CD14-positive monocyte (primary cell): ENCODE measurements around the gene EXD3. TPM values are rescaled to one million over a fixed set of nuclear protein-coding genes. Genes with fewer than 3 reads are reported as not detected.

Source experiments
- DNase-seq, 3 donors: peaks; one replicate each; pipeline ENCODE4 v3.0.0-alpha.2; 2011 to 2022
- H2AFZ ChIP-seq: 2 replicates; pipeline ENCODE4 v1.6.0; 2012; ENCODE audit warnings: mild to moderate bottlenecking, low read depth, low read length, inconsistent platforms; ENCODE audit not compliant: insufficient read depth, poor library complexity, severe bottlenecking
- H3K27ac ChIP-seq, 2 donors: 1 replicate in 1 of 2; 2 replicates in 1 of 2; pipeline ENCODE4 v1.5.1; 2012 to 2013; ENCODE audit warnings: low read length in 2 of 2, control low read depth in 1 of 2, inconsistent platforms in 1 of 2, low read depth in 1 of 2, mild to moderate bottlenecking in 1 of 2
- H3K27me3 ChIP-seq, 2 donors: one replicate each; pipeline versions ENCODE4 v1.6.0 to v1.6.1; 2011 to 2013; ENCODE audit warnings: low read length in 2 of 2; ENCODE audit not compliant: control insufficient read depth in 2 of 2, insufficient read depth in 2 of 2
- H3K36me3 ChIP-seq, 2 donors: replicated peaks in 1 of 2; 1 replicate in 1 of 2; 2 replicates in 1 of 2; pipeline versions ENCODE4 v1.5.1 to v1.6.1; 2012 to 2013; ENCODE audit warnings: low read length in 2 of 2, control low read depth in 1 of 2, inconsistent platforms in 1 of 2, mild to moderate bottlenecking in 1 of 2; ENCODE audit not compliant: insufficient read depth in 2 of 2, control insufficient read depth in 1 of 2
- H3K4me1 ChIP-seq, 2 donors: 1 replicate in 1 of 2; 2 replicates in 1 of 2; pipeline versions ENCODE4 v1.5.1 to v1.6.1; 2012 to 2013; ENCODE audit warnings: low read length in 2 of 2, control low read depth in 1 of 2, inconsistent platforms in 1 of 2, mild to moderate bottlenecking in 1 of 2, moderate library complexity in 1 of 2; ENCODE audit not compliant: insufficient read depth in 2 of 2, control insufficient read depth in 1 of 2
- H3K4me2 ChIP-seq: replicated peaks from 2 replicates; pipeline ENCODE3; 2012; ENCODE audit warnings: low read length, moderate library complexity, mild to moderate bottlenecking; ENCODE audit not compliant: poor library complexity, severe bottlenecking; ENCODE audit errors: extremely low read depth
- H3K4me3 ChIP-seq, 3 experiments: fragments of 200-600 bp in 1 of 3; sonication (generic) in 1 of 3; replicated peaks in 1 of 3; 1 replicate in 2 of 3; 2 replicates in 1 of 3; pipeline ENCODE4 v1.5.1; 2011 to 2013; ENCODE audit warnings: low read length in 3 of 3, mild to moderate bottlenecking in 3 of 3, control low read depth in 2 of 3, low read depth in 2 of 3, inconsistent platforms in 1 of 3, moderate library complexity in 1 of 3
- H3K79me2 ChIP-seq: 2 replicates; pipeline ENCODE4 v1.6.0; 2012; ENCODE audit warnings: mild to moderate bottlenecking, control low read depth, inconsistent platforms, low read length, moderate library complexity; ENCODE audit not compliant: insufficient read depth
- H3K9ac ChIP-seq: 2 replicates; pipeline ENCODE4 v1.6.0; 2017; ENCODE audit warnings: low read length, mild to moderate bottlenecking; ENCODE audit not compliant: insufficient read depth, poor library complexity, severe bottlenecking
- H3K9me3 ChIP-seq, 2 donors: replicated peaks in 1 of 2; 1 replicate in 1 of 2; 2 replicates in 1 of 2; pipeline versions ENCODE4 v1.5.1 to v1.6.1; 2012 to 2013; ENCODE audit warnings: low read length in 2 of 2, control low read depth in 1 of 2; ENCODE audit not compliant: control insufficient read depth in 1 of 2, insufficient read depth in 1 of 2
- H4K20me1 ChIP-seq: 2 replicates; pipeline ENCODE4 v1.6.0; 2012; ENCODE audit warnings: mild to moderate bottlenecking, low read length, control low read depth, moderate library complexity; ENCODE audit not compliant: insufficient read depth
- H3K27ac Mint-ChIP-seq, 7 donors: one replicate each; pipeline ENCODE4 v1.8.0; 2020; ENCODE audit warnings: mild to moderate bottlenecking in 7 of 7, mixed read lengths in 7 of 7, moderate library complexity in 6 of 7, inconsistent platforms in 2 of 7
- H3K27me3 Mint-ChIP-seq, 3 donors: one replicate each; pipeline ENCODE4 v1.8.0; 2021 to 2022; ENCODE audit warnings: low read depth in 3 of 3, mild to moderate bottlenecking in 3 of 3, mixed read lengths in 3 of 3, moderate library complexity in 3 of 3, inconsistent platforms in 1 of 3
- H3K36me3 Mint-ChIP-seq, 2 donors: one replicate each; pipeline ENCODE4 v1.8.0; 2020; ENCODE audit warnings: mixed read lengths in 2 of 2, inconsistent platforms in 1 of 2, mild to moderate bottlenecking in 1 of 2
- H3K4me1 Mint-ChIP-seq: one replicate; pipeline ENCODE4 v1.8.0; 2020; ENCODE audit warnings: mild to moderate bottlenecking, mixed read lengths
- H3K4me3 Mint-ChIP-seq, 2 donors: one replicate each; pipeline ENCODE4 v1.8.0; 2020; ENCODE audit warnings: mild to moderate bottlenecking in 2 of 2, mixed read lengths in 2 of 2, moderate library complexity in 1 of 2
- H3K9me3 Mint-ChIP-seq, 7 donors: one replicate each; pipeline ENCODE4 v1.8.0; 2020 to 2022; ENCODE audit warnings: mixed read lengths in 7 of 7, mild to moderate bottlenecking in 6 of 7, moderate library complexity in 6 of 7, inconsistent platforms in 2 of 7
- WGBS: methylation state at CpG from one replicate; pipeline ENCODE4 v1.1.5; 2013; ENCODE audit warnings: missing lambda C conversion rate; ENCODE audit not compliant: insufficient coverage; 5-methylcytosine and 5-hydroxymethylcytosine counted together
- intact Hi-C, 2 donors: fragments of 100-400 bp; cut with micrococcal nuclease; formaldehyde crosslinking; loops; one replicate each; pipeline versions ENCODE4 v1.15.0 to v1.15.1; 2023
- polyA plus RNA-seq, 3 donors: library from polyadenylated mRNA; depleted of rRNA in 1 of 3; unstranded in 2 of 3; stranded (reverse) in 1 of 3; fragments of 300-500 nt in 2 of 3; fragments of >200 nt in 1 of 3; fragmentation: Illumina TruSeq in 2 of 3; gene quantifications; 1 replicate in 2 of 3; 2 replicates in 1 of 3; pipeline ENCODE4 v1.2.3, GENCODE V29; 2012 to 2021
- TF ChIP-seq, protein P1 (sequence below): fragments of 200-600 bp; IDR thresholded peaks from one replicate; pipeline ENCODE4 v1.8.0; 2022; ENCODE audit warnings: antibody characterized with exemption, mild to moderate bottlenecking

The EXD3 gene
- polyA plus RNA-seq, 3 donors: 2.0 to 10.8 (median 3.0) TPM

DNA sequence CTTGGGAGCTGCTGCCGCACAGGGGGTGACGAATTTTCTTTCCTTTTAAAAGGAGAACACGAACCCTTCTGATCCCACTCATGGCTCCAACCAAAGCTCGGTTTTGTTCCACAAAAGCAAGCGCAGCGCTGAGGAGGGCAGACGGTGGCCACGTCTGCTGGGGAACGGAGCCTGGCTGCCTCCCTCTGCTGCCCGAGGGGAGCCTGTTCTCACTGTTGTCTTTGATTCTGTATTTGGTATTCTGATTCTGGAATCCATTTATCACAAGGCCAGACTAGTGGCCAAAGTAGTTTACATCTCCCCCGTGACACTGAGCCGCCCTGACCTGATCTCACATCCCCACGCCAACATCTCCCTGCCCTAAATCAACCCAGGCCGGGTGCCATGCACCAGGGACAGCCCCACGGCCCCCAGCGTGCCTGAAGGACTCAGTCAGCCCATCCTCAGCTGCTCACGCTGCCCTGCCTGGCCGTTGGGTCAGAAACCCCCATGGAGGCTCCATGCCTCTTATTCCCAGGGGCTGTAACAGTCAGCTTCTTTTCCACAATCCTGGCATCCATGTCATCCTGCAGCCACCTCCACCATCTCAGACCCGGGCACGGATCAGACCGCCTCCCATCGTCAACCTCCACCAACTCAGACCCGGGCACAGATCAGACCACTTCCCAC lies 42.9 kb upstream of the EXD3 start:
- TF ChIP-seq, protein P1, sequence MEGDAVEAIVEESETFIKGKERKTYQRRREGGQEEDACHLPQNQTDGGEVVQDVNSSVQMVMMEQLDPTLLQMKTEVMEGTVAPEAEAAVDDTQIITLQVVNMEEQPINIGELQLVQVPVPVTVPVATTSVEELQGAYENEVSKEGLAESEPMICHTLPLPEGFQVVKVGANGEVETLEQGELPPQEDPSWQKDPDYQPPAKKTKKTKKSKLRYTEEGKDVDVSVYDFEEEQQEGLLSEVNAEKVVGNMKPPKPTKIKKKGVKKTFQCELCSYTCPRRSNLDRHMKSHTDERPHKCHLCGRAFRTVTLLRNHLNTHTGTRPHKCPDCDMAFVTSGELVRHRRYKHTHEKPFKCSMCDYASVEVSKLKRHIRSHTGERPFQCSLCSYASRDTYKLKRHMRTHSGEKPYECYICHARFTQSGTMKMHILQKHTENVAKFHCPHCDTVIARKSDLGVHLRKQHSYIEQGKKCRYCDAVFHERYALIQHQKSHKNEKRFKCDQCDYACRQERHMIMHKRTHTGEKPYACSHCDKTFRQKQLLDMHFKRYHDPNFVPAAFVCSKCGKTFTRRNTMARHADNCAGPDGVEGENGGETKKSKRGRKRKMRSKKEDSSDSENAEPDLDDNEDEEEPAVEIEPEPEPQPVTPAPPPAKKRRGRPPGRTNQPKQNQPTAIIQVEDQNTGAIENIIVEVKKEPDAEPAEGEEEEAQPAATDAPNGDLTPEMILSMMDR: no peak
- Histone ChIP-seq H3K9ac (no peak overlapping the region), H3K9me3 (peaks cover 14 to 15% of the 10 kb centered on the region in 2 donors), H2AFZ (no peak overlapping the region), H3K79me2 (no peaks in the 10 kb centered on the region), H3K4me2 (no peak overlapping the region), H3K4me3 (no peak overlapping the region), H3K27ac (no peak overlapping the region), H3K27me3 (peaks cover 0 to 15% of the 10 kb centered on the region in 2 donors), H3K4me1 (peaks cover 4 to 10% of the 10 kb centered on the region in 2 donors), H3K36me3 (no peaks in the 10 kb centered on the region), H4K20me1 (no peaks in the 10 kb centered on the region)
- Mint-ChIP-seq H3K4me3 (no peak overlapping the region), H3K27me3 (peaks cover 16 to 29% (median 18%) of the 10 kb centered on the region in 3 donors), H3K9me3 (peaks cover 0 to 12% (median 7%) of the 10 kb centered on the region in 7 donors), H3K4me1 (peaks cover 6% of the 10 kb centered on the region), H3K36me3 (no peaks in the 10 kb centered on the region), H3K27ac (peak overlapping the region in 1 of 7 donors; percentile 15)
- intact Hi-C loops: loop anchor here in 1 of 2 donors (10.0 kb wide), 1 partner anchor 139 kb away; the partner anchor contains the start of gene ARRDC1
- no peak for DNase-seq
- 96% methylated on average over 20 of the region's 23 CpGs for WGBS

DNA sequence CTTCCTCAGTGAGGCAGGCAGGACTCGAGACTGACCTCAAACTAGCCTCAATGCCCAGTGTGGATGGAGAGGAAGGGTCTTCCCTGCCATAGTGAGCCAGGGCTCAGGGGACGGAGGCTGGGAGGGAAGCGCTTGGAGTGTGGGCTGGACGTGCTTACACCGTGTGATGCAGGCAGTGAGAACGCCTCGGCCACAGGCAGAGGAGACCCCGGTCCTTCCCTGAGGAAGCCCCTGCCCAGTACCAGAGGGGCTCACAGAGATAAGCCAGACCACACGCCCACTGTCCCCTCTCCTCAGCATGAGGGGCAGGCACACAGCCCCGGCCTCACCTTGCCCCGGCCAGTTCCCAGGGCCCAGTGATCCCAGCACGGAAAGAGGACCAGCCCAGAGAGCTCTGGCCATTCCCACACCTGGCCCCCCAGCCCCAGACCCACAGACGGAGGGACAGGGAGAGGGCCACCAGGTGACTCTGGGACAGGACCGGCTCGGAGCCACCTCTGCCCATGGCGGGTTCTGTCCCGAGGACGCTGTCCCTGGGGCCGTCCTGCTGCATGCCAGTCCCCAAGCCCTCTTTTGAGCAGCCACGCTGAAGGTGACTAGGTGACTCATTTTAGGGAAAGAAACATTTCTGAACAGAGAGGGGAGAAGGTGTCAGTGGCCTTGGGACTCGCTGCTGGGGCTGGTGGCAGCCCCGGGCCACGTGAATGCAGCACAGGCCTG lies 42.2 kb upstream of the EXD3 start:
- H4K20me1 ChIP-seq: no peaks in the 10 kb centered on the region
- peaks cover 0 to 12% (median 7%) of the 10 kb centered on the region in 7 donors for H3K9me3 Mint-ChIP-seq
- no peak overlapping the region for H3K9ac ChIP-seq
- no peaks in the 10 kb centered on the region for H3K36me3 Mint-ChIP-seq
- H3K4me3 ChIP-seq: no peak overlapping the region
- peaks cover 4 to 10% of the 10 kb centered on the region in 2 donors for H3K4me1 ChIP-seq
- H2AFZ ChIP-seq: no peak overlapping the region
- H3K27me3 ChIP-seq: peaks cover 0 to 15% of the 10 kb centered on the region in 2 donors
- H3K36me3 ChIP-seq: no peaks in the 10 kb centered on the region
- peaks cover 14 to 15% of the 10 kb centered on the region in 2 donors for H3K9me3 ChIP-seq
- no peak overlapping the region for H3K4me3 Mint-ChIP-seq
- H3K4me1 Mint-ChIP-seq: peaks cover 1% of the 10 kb centered on the region
- WGBS: 94% methylated on average over 17 of the region's 23 CpGs
- peaks cover 13 to 29% (median 16%) of the 10 kb centered on the region in 3 donors for H3K27me3 Mint-ChIP-seq
- DNase-seq: no peak
- H3K27ac ChIP-seq: no peak overlapping the region
- H3K27ac Mint-ChIP-seq: no peak overlapping the region
- H3K79me2 ChIP-seq: no peaks in the 10 kb centered on the region
- TF ChIP-seq, protein P1: no peak
- H3K4me2 ChIP-seq: no peak overlapping the region
- intact Hi-C loops: loop anchor here in 1 of 2 donors (10.0 kb wide), 1 partner anchor 140 kb away; the partner anchor contains the start of gene ARRDC1
